Activated naive CD8-positive, alpha-beta T cell treated with anti-CD3 and anti-CD28 coated beads for 36 hours (primary cell): ENCODE results near the gene CAMSAP3. TPM values are rescaled to one million over a fixed set of nuclear protein-coding genes. Genes with fewer than 3 reads are reported as not detected.

Source experiments
- DNase-seq: peaks from one replicate; pipeline ENCODE4 v3.0.0; 2021
- H3K27ac Mint-ChIP-seq: one replicate; pipeline ENCODE4 v1.8.0; 2022; ENCODE audit warnings: mild to moderate bottlenecking, moderate library complexity, mixed read lengths
- H3K27me3 Mint-ChIP-seq: one replicate; pipeline ENCODE4 v1.8.0; 2022; ENCODE audit warnings: mild to moderate bottlenecking, mixed read lengths
- H3K36me3 Mint-ChIP-seq: one replicate; pipeline ENCODE4 v1.8.0; 2021; ENCODE audit warnings: mild to moderate bottlenecking, mixed read lengths
- H3K4me1 Mint-ChIP-seq: one replicate; pipeline ENCODE4 v1.8.0; 2021; ENCODE audit warnings: mixed read lengths
- H3K4me3 Mint-ChIP-seq: one replicate; pipeline ENCODE4 v1.8.0; 2022; ENCODE audit warnings: mild to moderate bottlenecking, moderate library complexity, mixed read lengths
- H3K9me3 Mint-ChIP-seq: one replicate; pipeline ENCODE4 v1.8.0; 2022; ENCODE audit warnings: mixed read lengths
- total RNA-seq, 2 experiments: library from RNA; stranded (reverse); gene quantifications; one replicate each; pipeline ENCODE4 v1.2.3, GENCODE V29; 2021

The CAMSAP3 gene
- total RNA-seq, 2 experiments from 2014 or later: 0.50 to 0.52 TPM

GRCh38 chr19:7629347-7630054 is 33.8 kb downstream of the CAMSAP3 start, which contains the start of the genes PET100 and XAB2:
Gene PET100, plus strand, starts transcription at chr19:7629793. Its CDS starts 41 bp downstream, at chr19:7629834.
Gene XAB2, minus strand, starts transcription at chr19:7629545. Its CDS starts 18 bp downstream, at chr19:7629527.
- peaks cover 24% of the 10 kb centered on the region for H3K4me1 Mint-ChIP-seq
- H3K4me3 Mint-ChIP-seq: peak within 1 kb of the TSS; percentile 94
- no peaks in the 10 kb centered on the region for H3K9me3 Mint-ChIP-seq
- H3K27me3 Mint-ChIP-seq: no peaks in the 10 kb centered on the region
- H3K27ac Mint-ChIP-seq: peak within 1 kb of the TSS; percentile 94
- DNase-seq: peak; percentile 92
- H3K36me3 Mint-ChIP-seq: peaks cover 6% of the 10 kb centered on the region

- H3K27me3 Mint-ChIP-seq: no peaks in the 10 kb centered on the region
- H3K4me3 Mint-ChIP-seq: no peak overlapping the region
- H3K4me1 Mint-ChIP-seq: peaks cover 24% of the 10 kb centered on the region
- H3K9me3 Mint-ChIP-seq: no peaks in the 10 kb centered on the region
- H3K36me3 Mint-ChIP-seq: peaks cover 6% of the 10 kb centered on the region
- no peak overlapping the region for H3K27ac Mint-ChIP-seq
- no peak for DNase-seq
Measured at GRCh38 chr19:7631577-7631976, 35.9 kb downstream of the CAMSAP3 start.

- peaks cover 4% of the 10 kb centered on the region for H3K36me3 Mint-ChIP-seq
- no peak overlapping the region for H3K4me3 Mint-ChIP-seq
- H3K27me3 Mint-ChIP-seq: no peaks in the 10 kb centered on the region
- no peak overlapping the region for H3K27ac Mint-ChIP-seq
- peaks cover 26% of the 10 kb centered on the region for H3K4me1 Mint-ChIP-seq
- no peaks in the 10 kb centered on the region for H3K9me3 Mint-ChIP-seq
- no peak for DNase-seq
Measured at GRCh38 chr19:7632340-7633203, 36.9 kb downstream of the CAMSAP3 start.

- Mint-ChIP-seq H3K4me3 (no peak within 1 kb of the TSS), H3K4me1 (peaks cover 21% of the 10 kb centered on the region), H3K9me3 (no peaks in the 10 kb centered on the region), H3K27me3 (no peaks in the 10 kb centered on the region), H3K36me3 (peaks cover 4% of the 10 kb centered on the region), H3K27ac (no peak within 1 kb of the TSS)
- no peak for DNase-seq
Measured at GRCh38 chr19:7633698-7634097, 38.0 kb downstream of the CAMSAP3 start, which contains the start of gene PCP2. Gene PCP2, minus strand, starts transcription at chr19:7633719. Its CDS starts 262 bp downstream, at chr19:7633457.

- no peaks in the 10 kb centered on the region for H3K27me3 Mint-ChIP-seq
- H3K27ac Mint-ChIP-seq: no peak overlapping the region
- H3K4me1 Mint-ChIP-seq: peaks cover 17% of the 10 kb centered on the region
- no peak for DNase-seq
- peak overlapping the region; percentile 48 for H3K4me3 Mint-ChIP-seq
- H3K36me3 Mint-ChIP-seq: peaks cover 6% of the 10 kb centered on the region
- no peaks in the 10 kb centered on the region for H3K9me3 Mint-ChIP-seq
Measured at GRCh38 chr19:7635670-7636069, 40.0 kb downstream of the CAMSAP3 start.

GRCh38 chr19:7636317-7636690 is 40.6 kb downstream of the CAMSAP3 start:
- no peak for DNase-seq
- Mint-ChIP-seq H3K36me3 (peaks cover 6% of the 10 kb centered on the region), H3K27me3 (no peaks in the 10 kb centered on the region), H3K4me1 (peaks cover 13% of the 10 kb centered on the region), H3K27ac (peak overlapping the region; percentile 82), H3K9me3 (no peaks in the 10 kb centered on the region), H3K4me3 (peak overlapping the region; percentile 85)

GRCh38 chr19:7636691-7637373 is 41.2 kb downstream of the CAMSAP3 start, which contains the start of gene STXBP2:
Gene STXBP2, plus strand, starts transcription at chr19:7637110. Its CDS starts 40 bp downstream, at chr19:7637150.
- peaks cover 6% of the 10 kb centered on the region for H3K36me3 Mint-ChIP-seq

GRCh38 chr19:7637374-7638256 is 42.0 kb downstream of the CAMSAP3 start:
- Mint-ChIP-seq H3K36me3 (peaks cover 6% of the 10 kb centered on the region), H3K9me3 (no peaks in the 10 kb centered on the region)

More at GRCh38 chr19:7636691-7637373, 41.2 kb downstream of the CAMSAP3 start, which contains the start of gene STXBP2:
- Mint-ChIP-seq H3K9me3 (no peaks in the 10 kb centered on the region), H3K4me1 (peaks cover 9% of the 10 kb centered on the region), H3K27ac (peak within 1 kb of the TSS; percentile 82), H3K27me3 (no peaks in the 10 kb centered on the region), H3K4me3 (peak within 1 kb of the TSS; percentile 85)
- peak; percentile 91 for DNase-seq

GRCh38 chr19:7638802-7639465 is 43.3 kb downstream of the CAMSAP3 start:
- H3K36me3 Mint-ChIP-seq: peaks cover 11% of the 10 kb centered on the region
- no peaks in the 10 kb centered on the region for H3K9me3 Mint-ChIP-seq
- no peak for DNase-seq
- H3K27ac Mint-ChIP-seq: no peak overlapping the region
- H3K4me1 Mint-ChIP-seq: peaks cover 10% of the 10 kb centered on the region
- no peak overlapping the region for H3K4me3 Mint-ChIP-seq
- H3K27me3 Mint-ChIP-seq: no peaks in the 10 kb centered on the region

More at GRCh38 chr19:7637374-7638256, 42.0 kb downstream of the CAMSAP3 start:
- Mint-ChIP-seq H3K27me3 (no peaks in the 10 kb centered on the region), H3K4me3 (peak overlapping the region; percentile 85), H3K4me1 (peaks cover 9% of the 10 kb centered on the region), H3K27ac (peak overlapping the region; percentile 82)
- DNase-seq: no peak

GRCh38 chr19:7639863-7640348 is 44.2 kb downstream of the CAMSAP3 start:
- H3K9me3 Mint-ChIP-seq: no peaks in the 10 kb centered on the region

GRCh38 chr19:7640803-7641202 is 45.1 kb downstream of the CAMSAP3 start:
- Mint-ChIP-seq H3K36me3 (peaks cover 11% of the 10 kb centered on the region), H3K27me3 (no peaks in the 10 kb centered on the region), H3K27ac (no peak overlapping the region), H3K9me3 (no peaks in the 10 kb centered on the region), H3K4me1 (peaks cover 10% of the 10 kb centered on the region), H3K4me3 (no peak overlapping the region)
- no peak for DNase-seq

More at GRCh38 chr19:7639863-7640348, 44.2 kb downstream of the CAMSAP3 start:
- Mint-ChIP-seq H3K4me3 (no peak overlapping the region), H3K36me3 (peaks cover 11% of the 10 kb centered on the region), H3K27me3 (no peaks in the 10 kb centered on the region), H3K27ac (no peak overlapping the region), H3K4me1 (peaks cover 10% of the 10 kb centered on the region)
- no peak for DNase-seq

GRCh38 chr19:7641290-7642276 is 45.9 kb downstream of the CAMSAP3 start:
- DNase-seq: no peak
- Mint-ChIP-seq H3K9me3 (no peaks in the 10 kb centered on the region), H3K4me1 (peaks cover 10% of the 10 kb centered on the region), H3K36me3 (peaks cover 11% of the 10 kb centered on the region), H3K27me3 (no peaks in the 10 kb centered on the region), H3K4me3 (no peak overlapping the region), H3K27ac (no peak overlapping the region)
